HG02623 (cell line): ENCODE measurements around the gene PNPLA7.

ENCODE experiments used
- ATAC-seq: cut with Tn5 transposase; IDR thresholded peaks from one replicate; pipeline ENCODE4 v1.9.1; 2021; ENCODE audit warnings: moderate library complexity; ENCODE audit not compliant: unreplicated experiment

The PNPLA7 gene

DNA sequence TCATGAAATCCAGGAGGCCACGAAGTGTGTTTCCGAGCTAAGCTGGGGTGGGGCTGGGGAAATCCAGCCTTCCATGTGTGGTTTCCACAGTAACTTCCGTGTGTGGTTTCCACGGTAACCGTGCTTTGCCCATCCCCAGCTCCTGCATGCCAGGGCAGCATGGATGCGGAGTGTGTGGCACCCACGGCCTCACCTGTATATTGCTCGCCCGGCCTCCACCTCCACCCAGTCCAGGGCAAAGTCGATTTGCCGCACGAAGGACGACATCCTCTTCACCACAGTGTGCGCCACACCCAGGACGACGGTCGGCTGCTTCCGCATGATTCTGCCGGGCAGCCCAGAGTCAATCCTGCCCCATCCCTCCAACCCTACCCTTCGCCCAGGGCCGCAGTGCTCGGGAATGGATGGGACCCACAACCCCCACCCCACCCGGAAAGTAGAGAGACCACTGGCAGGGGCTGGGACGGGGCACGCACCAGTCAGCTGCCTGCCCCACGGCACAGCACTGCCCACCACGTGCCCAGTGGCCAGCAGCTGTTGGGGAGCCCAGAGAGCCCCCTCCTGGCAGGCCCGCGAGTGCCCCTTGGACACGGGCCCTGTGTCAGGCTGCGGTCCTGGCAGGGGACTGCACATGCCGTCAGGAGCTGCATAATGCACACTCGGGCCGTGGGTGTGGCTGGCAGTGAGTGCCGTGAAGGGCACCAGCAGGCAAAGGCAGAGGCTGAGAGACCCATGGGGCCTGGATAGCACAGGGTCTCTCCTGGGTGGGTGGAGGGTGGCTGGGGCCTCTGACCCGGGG, 52.1 kb downstream of the PNPLA7 start:
- ATAC-seq = no peak

DNA sequence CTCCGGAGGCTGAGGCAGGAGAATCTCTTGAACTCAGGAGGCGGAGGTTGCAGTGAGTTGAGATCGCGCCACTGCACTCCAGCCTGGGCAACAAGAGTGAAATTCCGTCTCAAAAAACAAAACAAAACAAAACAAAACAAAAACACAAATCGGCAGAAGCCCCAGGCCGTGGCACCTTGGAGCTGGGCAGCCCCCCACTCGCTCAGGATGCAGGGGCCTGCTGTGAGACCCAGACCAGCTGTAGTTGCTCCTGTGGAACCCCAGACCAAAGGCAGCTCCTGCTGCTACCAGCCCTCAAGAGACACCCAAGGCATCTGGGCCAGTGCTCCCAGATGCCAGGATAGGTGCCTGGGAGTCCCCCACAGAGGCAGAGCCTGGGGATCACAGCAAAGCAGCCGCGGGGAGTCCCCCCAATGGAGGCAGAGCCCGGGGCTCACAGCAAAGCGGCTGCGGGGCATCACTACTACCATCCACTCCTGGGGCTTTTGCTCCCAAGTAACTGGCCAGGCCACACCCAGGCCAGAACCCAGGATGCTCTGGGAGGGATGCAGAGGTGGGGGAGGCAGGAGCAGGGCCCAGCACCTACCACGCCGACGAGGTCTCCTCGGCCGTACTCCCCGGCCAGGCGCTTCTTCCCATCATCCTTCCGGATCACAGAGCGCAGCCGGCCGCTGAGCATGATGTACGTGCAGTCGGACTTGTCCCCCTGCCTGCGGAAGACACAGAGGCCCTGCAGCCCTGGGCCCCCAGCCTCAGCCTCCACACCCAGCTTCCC, 53.4 kb downstream of the PNPLA7 start:
- ATAC-seq = no peak

DNA sequence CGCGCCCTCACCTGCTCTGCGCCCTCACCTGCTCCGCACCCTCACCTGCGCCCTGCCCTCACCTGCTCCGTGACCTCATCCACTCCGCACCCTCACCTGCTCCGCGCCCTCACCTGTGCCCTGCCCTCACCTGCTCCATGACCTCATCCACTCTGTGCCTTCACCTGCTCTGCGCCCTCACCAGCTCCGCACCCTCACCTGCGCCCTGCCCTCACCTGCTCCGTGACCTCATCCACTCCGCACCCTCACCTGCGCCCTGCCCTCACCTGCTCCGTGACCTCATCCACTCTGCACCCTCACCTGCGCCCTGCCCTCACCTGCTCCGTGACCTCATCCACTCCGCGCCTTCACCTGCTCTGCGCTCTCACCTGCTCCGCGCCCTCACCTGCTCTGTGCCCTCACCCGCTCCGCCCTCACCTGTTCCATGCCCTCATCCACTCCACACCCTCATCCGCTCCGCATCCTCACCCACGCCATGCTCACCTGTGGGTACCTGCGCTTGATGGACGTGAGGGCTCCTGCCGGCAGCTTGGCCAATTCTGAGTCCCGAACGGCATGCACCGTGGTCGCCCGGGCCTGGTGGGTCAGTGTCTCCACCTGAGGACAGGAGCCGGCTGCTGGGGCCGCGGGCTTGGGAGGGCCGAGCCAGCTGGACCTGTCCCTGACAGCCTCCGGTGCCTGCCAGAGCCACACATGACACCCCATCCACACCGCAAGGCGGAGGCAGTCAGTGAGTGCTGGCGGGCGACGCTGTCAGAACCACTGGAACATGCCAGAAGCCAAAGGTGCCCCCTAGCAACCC, 55.5 kb downstream of the PNPLA7 start:
- no peak for ATAC-seq

DNA sequence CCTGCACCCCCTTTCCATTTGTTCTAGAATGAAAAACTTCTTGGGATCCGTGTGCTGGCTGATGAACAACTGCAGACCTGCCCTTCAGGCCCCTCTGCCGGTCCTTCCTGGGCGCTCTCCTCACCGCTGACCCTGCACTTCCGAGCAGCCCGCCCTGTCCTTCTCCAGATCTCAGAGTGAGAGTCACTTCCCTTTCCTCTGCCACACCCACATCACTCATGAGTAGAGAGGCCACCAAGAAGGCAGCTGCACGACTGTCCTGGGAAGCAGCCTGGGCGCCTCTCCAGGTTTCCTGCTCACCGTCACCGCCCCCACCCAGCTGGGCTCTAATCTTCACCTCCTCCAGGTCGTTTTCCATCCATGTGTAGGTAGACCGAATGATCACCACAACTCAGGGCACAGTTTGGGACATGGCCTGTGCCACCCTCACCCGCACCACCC, 56.1 kb downstream of the PNPLA7 start:
- ATAC-seq = no peak

DNA sequence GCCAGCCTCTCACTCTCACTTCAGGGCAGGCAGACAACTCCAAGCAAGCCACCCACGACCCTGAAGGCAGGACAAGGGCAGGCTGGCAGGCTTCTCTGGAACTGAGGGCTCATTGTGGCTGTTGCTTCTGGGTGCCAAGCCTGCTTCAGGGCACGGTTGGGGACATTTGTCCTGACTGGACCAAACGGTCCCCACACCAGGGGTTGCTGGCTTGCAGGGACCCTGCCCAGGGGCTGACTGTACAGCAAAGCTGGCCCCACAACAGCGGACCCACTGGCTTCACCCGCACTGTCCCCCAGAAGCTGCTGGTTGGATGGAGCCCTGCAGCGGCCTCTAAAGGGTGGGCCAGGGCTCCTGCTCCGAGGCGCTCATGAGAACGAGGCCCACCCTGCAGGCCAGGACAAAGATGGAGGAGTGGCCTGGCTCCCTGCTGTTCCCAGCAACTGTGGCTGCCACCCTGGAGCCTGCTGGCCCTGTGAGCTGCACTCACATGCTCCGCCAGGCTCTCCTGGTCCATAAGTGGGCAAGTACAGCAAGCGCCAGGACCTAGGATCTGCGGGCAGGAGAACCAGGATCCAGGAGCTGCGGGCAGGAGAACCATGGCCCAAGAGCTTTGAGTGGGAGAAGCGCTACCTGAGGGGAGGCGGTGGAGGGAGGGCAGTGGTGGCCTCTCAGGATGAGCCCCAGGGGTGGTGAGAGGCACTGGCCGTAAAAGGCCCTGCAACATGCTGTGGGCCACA, 56.7 kb downstream of the PNPLA7 start:
- ATAC-seq = no peak

DNA sequence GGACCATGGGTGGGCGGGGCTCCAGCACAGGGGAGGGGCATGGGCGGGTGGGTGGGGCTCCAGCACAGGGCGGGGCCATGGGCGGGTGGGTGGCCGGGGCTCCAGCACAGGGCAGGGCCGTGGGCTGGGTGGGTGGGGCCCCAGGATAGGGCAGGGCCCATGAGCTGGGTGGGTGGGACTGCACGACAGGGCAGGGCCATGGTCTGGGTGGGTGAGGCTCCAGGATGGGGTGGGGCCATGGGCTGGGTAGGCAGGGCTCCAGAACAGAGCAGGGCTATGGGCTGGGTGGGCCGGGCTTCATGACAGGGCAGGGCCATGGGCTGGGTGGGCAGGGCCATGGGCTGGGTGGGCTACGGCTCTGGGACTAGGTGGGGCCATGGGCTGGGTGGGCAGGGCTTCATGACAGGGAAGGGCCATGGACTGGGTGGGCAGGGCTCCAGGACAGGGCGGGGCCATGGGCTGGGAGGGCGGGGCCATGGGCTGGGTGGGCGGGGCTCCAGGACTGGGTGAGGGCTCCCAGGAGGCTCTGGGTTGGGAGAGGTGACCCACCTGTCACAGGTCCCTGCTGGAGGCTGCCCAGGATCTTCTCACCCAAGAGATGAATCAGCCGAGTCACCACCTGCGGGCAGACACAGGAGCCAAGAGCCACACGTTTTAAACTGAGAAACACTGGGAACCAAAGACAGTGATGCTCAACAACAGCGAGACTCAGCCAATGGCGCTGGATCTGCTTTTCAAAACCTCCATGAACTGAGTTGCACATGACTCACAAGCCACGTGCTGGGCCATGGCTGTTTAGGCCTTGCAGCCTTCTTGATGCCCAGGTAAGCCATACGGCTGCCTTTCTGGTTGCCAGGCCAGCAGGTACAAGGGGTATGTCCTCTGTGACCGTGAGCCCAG, 57.5 kb downstream of the PNPLA7 start:
- no peak for ATAC-seq

DNA sequence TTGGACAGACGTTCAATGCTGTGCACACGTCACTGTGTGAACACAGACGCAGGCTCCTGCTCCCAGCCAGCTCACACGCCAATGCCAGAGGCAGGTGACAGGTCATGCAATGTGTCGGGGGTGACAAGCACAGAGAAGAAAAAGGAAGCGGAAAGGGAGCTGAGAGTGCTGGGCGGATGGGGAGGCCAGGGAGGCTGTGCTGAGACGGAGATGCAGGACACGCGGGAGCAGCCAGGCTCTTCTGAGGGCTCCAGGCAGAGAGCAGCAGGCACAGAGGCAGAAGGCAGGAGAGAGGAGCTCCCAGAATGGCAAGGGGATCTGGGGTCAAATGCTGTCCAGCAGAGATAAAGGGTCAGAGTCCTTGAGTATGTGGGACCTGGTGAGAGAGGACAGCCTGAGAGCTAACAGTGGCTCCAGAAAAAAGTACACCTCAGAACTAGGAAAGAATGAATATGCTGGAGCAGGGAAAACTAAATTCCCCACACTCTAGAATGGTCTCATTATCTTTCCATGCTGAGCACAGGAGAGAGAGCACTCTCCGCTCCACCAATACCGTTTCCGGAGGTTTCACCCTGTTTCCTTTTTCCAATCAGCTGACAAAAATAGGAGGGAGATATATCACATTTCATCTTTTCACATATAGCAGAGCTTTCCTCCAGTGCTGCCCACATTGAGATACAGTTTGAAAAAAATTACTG, 58.3 kb downstream of the PNPLA7 start:
- no peak for ATAC-seq

DNA sequence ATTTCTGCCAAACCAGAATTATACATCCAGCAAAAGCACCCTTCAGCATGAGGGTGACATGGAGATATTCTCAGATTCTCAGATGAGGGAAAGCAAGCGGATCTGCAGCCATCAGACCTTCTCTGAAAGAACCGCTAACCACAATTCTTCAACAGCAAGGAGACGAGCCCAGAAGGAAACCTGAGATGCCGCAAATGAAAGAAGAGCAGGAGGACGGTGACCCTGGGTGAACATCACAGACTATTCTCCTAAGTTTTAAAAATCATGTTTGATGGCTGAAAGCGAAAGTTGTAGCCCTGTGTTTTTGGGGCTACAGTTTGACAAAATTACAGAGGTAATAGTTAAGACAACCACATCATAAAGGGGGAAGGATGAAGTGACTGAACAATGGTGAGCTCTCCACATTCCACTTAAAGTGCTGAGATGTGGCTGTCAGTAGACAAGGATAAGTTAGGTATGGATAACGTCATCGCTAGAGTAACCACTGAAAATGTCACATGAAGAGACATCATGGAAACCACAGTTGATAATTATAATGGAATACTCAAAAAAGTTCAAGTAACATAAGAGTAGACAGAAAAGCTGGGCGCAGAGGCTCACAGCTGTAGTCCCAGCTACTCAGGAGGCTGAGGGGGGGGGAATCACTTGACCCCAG, 59.5 kb downstream of the PNPLA7 start:
- no peak for ATAC-seq

DNA sequence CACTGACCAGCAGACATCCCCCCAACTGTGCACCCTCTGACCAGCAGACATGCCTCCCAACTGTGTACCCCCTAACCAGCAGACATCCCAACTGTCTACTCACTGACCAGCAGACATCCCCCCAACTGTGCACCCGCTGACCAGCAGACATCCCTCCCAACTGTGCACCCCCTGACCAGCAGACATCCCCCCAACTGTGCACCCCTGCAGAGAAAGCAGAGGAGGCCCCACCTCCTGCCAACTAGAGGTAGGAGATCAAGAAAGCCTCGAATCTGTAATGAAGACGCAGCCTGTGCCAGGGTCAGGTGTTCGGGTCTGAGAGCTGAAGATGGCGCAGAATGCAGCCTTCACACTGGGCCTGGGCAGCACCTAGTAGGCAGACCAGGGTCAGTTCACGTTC, 61.3 kb downstream of the PNPLA7 start:
- ATAC-seq = no peak

DNA sequence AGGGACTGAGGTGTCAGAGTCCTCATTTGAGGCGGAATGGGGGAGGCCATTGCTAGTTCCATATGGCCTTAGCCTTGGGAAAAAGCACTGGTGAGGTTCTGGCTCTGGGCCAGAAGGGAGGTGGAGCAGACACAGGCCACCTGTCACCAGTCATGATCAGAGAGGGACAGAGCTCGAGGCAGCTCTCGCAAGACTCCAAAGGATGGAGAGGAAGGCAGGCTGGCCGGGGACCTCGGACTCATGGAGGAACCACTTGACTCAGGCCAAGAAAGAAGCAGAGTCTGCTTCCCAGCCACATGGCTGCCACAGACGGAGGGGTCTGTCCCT, 61.9 kb downstream of the PNPLA7 start:
- ATAC-seq = no peak

DNA sequence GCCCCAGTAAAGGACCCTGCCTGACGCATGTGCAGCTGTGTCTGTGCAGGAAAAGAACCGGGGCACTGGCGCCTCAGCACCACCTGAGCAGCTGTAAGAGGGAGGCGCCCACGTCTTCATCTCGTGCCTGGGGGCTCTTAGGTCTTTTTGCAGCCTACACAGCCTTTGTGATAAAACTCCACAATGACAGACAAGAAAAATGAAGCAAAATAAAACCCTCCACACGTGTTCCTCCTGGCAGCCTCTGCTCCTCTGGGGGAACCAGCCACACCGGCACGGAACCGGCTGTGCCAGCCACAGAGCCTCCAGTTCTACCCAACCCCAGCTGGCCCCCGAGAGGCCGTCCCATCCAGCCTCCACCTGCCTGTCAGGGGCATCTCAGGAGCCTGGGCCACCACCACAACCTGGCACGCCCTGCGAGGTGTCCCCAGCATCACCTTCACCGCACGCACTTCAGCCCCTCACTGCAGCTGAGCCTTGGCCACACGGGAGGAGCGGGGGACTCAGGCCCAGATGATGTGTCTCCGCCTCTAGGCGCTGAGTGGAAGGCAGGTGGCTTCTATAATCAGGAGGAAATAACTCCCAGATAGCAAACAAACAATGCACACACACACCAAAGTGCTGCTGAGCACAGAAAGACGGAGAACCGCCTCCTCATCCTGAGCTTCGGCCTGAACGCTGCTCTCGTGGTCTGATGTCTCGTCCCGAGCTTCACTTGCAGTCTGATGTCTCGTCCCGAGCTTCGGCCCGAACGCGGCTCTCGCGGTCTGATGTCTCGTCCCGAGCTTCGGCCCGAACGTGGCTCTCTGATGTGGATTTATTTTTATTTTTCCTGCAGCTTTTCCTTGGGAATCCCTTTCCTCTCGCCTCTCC, 62.5 kb downstream of the PNPLA7 start:
- no peak for ATAC-seq

DNA sequence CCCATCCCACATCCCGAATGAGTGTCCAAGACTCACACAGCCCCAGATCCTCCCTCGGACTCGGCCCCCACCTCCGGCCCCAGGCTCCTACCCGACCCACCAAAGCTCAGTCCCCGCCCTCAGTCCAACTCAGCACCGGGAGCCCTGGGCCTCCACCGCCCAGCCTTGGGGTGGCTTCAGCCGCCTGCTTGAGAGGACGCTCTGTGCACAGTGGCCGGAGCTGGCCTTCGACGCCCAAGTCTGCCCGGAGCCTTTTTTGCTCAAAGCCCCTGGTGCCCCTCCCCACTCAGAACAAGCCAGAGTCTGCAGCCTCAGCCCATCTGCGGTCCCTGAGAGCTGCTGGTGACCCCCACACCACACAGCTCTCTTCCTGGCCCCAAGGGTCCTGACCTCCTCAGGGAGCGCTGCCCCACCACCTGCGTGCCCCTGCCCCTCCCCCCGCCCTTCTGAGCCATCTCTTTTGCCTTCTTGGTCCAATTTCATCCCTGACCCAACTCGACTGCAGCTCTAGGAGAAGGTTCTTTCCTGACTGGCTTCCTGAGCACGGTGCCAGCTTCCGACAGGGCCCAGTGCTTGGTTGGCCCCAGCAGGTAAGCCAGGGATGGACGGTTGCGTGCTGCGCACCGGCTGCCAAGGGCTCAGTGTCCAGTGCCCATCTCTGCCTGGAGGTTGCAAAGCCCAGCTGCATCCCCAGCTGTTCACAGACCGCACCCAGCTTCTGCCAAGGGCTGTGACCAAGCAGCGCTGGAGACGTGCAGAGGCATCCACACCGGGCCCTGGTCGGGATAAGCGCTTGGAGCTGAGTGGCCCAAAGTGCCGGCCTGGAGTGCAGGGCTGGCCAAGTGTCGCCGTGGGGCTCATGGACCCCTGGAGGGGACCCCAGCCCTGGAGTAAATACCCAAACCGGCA, 63.4 kb downstream of the PNPLA7 start:
- ATAC-seq = no peak

DNA sequence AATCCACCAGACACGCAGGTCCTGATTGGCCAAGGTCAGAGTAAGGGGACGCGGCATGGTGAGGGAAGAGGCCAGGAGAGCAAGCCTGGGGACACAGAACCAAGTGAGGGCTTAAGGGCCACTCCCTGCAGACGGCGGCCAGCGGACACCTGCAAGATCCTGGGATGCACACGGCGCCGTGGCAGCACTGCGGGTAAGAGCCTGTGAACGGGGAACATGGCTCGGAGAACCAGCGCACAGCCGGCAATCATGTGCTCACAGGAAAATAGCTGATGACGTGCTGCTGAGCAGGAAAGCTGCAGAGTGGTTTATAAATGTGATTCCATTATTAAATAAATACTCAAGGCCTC, 64.1 kb downstream of the PNPLA7 start:
- ATAC-seq = no peak

DNA sequence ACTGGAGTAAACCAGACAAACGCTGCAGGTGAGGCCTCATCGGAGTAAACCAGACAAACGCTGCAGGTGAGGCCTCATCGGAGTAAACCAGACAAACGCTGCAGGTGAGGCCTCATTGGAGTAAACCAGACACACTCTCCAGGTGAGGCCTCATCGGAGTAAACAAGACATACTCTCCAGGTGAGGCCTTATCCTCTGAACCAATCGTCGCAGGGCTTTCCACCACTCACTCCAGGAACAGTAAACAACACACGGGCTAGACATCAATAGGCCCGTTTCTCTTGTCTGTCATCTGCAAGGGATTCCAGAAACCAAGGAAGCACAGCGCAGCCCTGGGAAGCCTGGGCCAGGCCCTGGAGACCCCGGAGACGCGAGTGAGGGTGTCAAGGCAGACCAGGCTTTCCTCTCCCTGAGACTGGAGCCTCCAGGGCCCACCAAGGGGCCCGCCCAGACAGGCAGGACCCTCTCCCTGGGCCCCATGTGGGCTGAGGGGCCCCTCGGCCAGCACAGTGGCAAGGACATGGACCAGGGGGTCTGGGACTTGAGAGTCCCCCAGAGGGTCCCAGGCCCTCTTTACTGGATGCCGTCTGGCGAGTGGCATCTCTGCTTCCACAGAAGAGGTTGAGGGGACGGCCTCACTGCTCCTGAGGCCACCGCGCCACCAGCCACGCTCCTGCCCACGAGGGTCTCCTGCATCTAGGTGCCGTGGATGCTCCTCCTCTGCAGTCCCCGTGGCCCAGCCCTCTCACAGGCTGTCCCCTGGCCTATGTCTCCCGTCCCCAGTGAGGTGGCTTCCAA, 64.7 kb downstream of the PNPLA7 start:
- no peak for ATAC-seq

DNA sequence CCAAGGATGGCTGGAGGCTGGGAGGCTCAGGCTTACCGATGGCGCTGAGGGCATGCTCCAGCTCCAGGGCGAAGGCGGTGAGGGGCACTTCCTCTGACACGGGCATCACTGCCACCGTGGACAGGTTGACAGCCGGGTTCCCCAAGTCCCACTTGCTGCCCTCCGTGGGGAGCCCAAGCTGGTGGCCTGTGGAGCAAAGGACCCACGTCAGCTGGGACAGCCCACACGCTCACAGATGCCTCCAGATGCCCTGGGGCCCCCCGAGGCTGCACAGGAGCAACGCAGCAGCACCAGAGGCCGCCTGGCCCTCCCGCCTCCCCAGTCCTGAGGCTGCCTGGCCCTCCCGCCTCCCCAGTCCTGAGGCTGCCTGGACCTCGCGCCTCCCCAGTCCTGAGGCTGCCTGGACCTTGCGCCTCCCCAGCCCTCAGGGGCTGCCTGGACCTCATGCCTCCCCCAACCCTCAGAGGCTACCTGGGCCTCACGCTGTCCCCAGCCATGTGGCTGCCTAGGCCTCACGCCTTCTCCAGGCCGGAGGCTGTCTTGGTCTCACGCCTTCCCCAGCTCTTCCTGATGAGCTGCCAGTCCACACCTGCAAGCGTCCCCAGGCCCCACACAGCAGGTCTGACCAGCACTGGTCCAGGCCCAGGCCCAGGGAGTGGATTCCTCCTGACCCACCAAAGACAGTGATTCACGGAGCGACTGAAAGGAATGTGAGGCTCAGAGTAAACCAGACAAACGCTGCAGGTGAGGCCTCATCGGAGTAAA, 65.5 kb downstream of the PNPLA7 start:
- no peak for ATAC-seq
